Activated CD4-positive, alpha-beta T cell treated with anti-CD3 and anti-CD28 coated beads, Interleukin-2, Interleukin-4, amounts not matched to agents 100 ng/mL and 50 ng/mL, durations not matched to agents 16 hours and 8 hours (primary cell): Measurements from ENCODE around the gene TPO.
"Not testable (repeated sequence)": the region's sequence is repeated elsewhere in the genome, so short reads cannot be mapped to it uniquely, and the experiment has no call there.

Experiments used
- DNase-seq: peaks from one replicate; pipeline ENCODE4 v3.0.0-alpha.2; 2020; ENCODE audit warnings: low spot score

The TPO gene

GRCh38 chr2:1484131-1484884 is 71.0 kb downstream of the TPO start:
- no peak for DNase-seq

- no peak for DNase-seq
Measured at GRCh38 chr2:1486670-1487069, 73.4 kb downstream of the TPO start.

- DNase-seq, result no peak
Measured at GRCh38 chr2:1487758-1488157, 74.5 kb downstream of the TPO start.

DNA sequence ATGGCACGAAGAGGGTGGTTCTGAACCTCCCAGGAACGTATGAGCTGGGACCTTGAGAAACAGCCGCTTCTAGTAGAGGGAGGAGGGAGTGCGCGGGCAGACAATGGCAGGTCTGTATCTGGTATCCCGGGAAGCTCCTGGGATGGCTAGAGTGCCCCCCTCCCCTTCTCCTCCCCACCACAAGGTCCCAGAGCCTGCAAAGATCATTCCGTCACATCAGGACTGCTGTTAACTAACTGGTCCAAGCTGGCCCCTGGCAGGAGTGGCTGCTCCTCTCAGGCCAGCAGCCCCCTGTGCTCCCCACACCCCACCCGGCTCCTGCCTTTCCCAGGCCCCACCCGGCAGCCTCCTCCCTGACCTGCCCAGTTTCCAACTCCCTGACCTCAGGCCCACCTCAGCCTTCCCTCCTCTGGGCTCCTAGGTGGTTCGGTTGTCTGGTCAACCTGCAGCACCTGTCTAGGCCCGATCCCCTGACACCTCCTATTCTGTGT is 75.0 kb downstream of the TPO start:
- DNase-seq, result no peak

- no peak for DNase-seq
Measured at GRCh38 chr2:1488851-1489250, 75.6 kb downstream of the TPO start.

DNA sequence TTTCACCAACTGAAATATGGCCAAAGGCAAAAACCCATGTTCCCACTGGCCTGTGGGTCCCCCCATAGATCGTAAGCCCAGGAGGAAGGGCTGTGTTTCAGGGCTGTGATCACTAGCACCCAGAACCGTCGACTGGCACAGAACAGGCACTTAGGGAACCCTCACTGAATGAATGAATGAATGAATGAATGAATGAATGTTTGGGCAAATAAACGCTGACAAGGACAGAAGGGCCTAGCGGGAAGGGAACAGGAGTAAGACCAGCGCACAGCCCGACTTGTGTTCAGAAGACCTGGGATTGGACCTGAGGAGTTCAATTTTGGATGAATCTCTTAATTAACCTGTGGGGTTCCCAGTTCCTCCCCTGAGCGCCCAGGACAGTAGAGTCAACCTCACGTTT is 76.2 kb downstream of the TPO start:
- DNase-seq, result no peak

- DNase-seq, result not testable (repeated sequence)
Measured at GRCh38 chr2:1490381-1490780, 77.1 kb downstream of the TPO start.

DNA sequence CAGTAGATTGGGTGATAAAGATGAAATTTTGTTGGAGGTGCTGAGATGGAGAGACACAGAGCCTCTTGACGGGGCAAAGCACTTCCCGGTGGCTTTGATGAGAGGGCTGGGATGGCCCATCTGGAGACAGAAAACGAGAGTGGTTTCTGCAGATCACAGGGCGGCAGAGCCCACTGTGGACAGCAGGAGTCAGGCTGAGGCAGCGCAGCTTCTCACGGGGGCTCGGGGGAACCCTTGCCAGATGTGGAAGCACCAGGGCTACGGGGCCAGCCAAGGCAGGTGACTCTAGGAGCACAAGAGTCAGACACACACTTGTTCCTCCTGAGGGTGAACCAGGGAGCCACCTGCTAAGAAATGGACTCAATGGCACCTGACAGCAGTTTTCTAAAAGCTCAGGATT is 78.5 kb downstream of the TPO start:
- DNase-seq, result no peak

DNA sequence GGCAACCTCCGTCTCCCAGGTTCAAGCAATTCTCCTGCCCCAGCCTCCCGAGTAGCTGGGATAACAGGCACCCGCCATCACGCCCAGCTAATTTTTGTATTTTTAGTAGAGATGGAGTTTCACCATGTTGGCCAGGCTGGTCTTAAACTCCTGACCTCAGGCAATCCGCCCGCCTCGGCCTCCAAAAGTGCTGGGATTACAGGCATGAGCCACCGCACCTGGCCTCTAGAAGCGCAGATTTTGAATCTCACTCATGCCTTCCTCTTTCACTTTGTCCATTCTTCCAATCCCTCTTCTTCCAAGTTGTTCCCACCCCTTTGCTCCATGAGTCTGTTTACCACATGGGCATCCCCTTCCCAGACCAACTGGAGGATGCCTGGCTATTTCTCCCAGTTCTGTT is 79.0 kb downstream of the TPO start:
- DNase-seq, result not testable (repeated sequence)

GRCh38 chr2:1492711-1493430 is 79.6 kb downstream of the TPO start:
- no peak for DNase-seq

DNA sequence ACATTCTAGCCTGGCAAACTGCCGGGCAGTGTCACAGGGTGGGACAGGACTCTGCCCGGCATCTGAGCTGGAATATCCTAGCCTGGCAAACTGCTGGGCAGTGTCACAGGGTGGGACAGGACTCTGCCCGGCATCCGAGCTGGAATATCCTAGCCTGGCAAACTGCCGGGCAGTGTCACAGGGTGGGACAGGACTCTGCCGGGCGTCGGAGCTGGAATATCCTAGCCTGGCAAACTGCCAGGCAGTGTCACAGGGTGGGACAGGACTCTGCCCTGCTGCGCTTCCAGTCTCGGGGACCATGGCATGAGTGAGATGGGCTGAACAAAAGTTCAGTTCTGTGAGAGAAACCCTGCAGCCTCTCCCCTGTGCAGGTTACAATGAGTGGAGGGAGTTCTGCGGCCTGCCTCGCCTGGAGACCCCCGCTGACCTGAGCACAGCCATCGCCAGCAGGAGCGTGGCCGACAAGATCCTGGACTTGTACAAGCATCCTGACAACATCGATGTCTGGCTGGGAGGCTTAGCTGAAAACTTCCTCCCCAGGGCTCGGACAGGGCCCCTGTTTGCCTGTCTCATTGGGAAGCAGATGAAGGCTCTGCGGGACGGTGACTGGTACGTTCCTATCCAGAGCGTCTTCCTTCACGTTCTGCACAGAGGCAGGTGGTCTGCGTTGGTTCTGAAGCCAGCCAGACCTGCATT is 80.3 kb downstream of the TPO start:
- no peak for DNase-seq

DNA sequence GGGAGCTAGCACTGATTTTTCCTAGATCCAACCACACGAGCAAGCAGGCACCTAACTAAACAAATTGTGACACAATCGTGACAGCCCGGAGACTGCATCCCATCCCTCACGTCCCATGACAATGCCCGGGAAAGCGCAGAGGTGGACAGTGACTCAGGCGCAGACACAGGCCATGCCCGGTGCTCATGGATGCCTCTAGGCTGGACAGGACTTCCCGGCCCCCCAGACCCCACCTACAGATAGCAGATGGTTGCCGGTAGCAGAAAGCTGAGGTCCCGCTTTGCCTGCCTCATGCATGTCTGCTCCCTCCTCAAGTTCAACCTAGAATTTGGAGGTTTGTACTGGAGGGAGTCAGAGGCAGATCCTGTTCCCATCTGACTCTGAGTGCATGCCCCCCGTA is 81.0 kb downstream of the TPO start:
- DNase-seq, result no peak

- DNase-seq, result no peak
Measured at GRCh38 chr2:1494906-1495305, 81.6 kb downstream of the TPO start.

DNA sequence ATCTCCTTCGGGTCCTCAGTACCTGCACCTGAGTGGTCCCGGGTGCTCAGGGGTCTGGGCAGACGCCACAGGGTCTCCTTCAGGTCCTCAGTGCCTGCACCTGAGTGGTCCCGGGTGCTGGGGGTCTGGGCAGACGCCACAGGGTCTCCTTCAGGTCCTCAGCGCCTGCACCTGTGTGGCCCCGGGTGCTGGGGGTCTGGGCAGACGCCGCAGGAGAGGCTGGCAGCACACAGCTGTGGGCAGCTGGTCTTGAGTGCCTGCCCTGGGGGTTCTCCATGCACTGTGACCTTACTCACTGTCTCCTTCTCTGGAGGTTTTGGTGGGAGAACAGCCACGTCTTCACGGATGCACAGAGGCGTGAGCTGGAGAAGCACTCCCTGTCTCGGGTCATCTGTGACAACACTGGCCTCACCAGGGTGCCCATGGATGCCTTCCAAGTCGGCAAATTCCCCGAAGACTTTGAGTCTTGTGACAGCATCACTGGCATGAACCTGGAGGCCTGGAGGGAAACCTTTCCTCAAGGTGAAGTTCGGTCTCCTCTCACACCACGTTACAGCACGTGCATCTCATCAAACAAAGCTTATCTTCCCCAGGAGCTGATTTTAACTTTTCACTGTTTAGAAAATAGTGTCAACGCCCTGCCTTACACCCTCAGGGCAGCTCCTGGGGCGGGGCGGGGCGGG is 82.6 kb downstream of the TPO start:
- DNase-seq, result no peak

- DNase-seq, result no peak
Measured at GRCh38 chr2:1496359-1496821, 83.1 kb downstream of the TPO start.

DNA sequence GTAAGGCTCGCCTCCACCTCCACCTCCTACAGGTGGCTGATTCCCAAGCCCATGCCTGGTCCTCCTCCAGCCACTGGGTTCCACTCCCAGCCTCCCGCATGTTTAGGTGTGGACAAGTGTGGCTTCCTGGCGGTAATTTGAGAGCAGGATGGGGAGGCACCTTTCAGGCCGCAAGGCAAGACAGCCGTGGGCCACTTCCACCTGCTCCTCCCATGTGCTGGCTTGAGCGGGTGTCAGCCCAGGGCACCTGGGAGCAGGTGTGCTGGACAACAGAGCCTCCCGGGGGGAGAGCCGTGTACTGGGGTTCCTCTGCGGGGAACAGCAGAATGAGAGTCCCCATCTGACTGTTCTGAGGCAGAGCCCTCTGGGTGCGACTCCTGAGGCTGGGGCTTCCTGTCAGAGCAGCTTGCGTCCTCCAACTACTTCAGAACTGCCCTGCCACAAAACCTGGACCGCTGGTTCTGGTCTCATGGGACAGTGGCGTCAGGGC is 83.9 kb downstream of the TPO start:
- DNase-seq, result no peak

- no peak for DNase-seq
Measured at GRCh38 chr2:1498176-1498575, 84.9 kb downstream of the TPO start.

GRCh38 chr2:1499033-1499795 is 86.0 kb downstream of the TPO start:
- DNase-seq, result no peak

DNA sequence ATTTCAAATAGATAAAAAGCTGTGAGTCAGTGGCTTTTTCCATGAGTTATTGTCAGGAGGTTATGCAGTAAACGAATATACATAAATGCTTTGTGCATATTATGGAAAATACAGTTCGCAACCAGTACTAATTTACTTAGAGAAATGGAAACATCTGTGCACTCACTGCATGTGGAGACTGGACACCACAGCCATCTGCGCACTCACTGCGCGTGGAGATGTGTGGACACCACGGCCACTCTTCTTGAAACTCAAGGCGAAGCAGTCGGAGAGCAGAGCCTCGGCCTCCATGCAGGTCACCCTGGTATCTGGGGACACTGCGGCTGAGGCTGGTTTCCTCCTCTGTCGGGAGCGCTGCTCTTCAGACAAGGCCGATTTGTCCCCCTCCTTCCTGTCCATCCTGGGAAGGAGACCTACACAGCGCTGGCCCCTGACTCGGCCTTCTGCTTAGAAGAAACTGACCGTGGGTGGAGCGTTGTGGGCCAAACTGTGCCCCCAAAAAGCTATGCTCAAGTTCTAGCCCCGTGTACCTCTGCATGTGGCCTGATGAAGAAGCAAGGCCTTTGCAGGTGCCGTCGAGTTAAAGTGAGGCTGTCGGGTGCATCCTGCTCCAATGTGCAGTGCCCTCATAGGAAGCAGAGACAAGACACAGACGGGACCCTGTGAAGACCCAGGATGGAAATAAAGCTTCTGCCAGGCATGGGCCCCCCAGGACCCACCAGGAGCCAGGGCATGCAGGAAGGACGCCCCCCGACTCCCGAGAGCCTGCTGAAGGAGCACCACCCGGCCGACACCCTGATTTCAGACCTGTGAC is 88.0 kb downstream of the TPO start:
- DNase-seq, result no peak

DNA sequence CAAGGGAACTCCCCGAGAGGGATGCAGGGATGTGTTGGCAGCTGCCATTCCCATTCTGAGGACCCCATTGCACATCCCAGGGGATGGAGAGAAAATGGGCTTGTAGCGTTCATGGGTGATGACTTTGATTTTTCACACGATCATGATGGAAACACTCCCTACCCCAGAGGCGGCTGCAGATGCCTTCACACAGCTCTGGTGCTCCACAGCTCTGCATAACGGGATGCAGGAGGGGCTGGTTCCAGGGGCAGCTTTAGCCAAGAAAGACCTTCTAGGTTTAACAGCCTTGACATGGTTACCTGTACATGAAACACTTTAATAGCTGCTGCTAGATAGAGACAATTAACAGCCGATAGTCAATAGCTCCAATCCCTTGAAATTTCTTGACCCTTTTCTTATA is 88.7 kb downstream of the TPO start:
- DNase-seq, result no peak
